SK-N-MC (cell line): Measurements from ENCODE around the gene TBCCD1.

Experiments used
- EZH2 ChIP-seq: fragments of 200-600 bp; sonication (generic); IDR thresholded peaks from one replicate; pipeline ENCODE4 v1.6.1; 2017; ENCODE audit warnings: antibody characterized with exemption
- FOXP2 ChIP-seq: optimal IDR thresholded peaks from 2 replicates; pipeline ENCODE3; 2011; ENCODE audit warnings: mild to moderate bottlenecking, moderate library complexity; ENCODE audit not compliant: insufficient read depth; ENCODE audit errors: extremely low read length, control extremely low read depth
- POLR2AphosphoS5 ChIP-seq: IDR thresholded peaks from 2 replicates; pipeline ENCODE4 v1.6.1; 2012; ENCODE audit warnings: mild to moderate bottlenecking, low read depth, low read length, borderline replicate concordance

- TF ChIP-seq EZH2, result no peak
- no peak for TF ChIP-seq POLR2AphosphoS5
- TF ChIP-seq FOXP2, result no peak
These were observed 26.8 kb downstream of the TBCCD1 start for GRCh38 chr3:186540221-186540834.
